Hypothalamus (tissue), 51 donors: ENCODE results near the gene PSMD2.

Experiments used
- DNase-seq, 51 donors: peaks; one replicate each; lab custom pipeline; 2025; lab: John Stamatoyannopoulos, UW

PSMD2 gene

DNA sequence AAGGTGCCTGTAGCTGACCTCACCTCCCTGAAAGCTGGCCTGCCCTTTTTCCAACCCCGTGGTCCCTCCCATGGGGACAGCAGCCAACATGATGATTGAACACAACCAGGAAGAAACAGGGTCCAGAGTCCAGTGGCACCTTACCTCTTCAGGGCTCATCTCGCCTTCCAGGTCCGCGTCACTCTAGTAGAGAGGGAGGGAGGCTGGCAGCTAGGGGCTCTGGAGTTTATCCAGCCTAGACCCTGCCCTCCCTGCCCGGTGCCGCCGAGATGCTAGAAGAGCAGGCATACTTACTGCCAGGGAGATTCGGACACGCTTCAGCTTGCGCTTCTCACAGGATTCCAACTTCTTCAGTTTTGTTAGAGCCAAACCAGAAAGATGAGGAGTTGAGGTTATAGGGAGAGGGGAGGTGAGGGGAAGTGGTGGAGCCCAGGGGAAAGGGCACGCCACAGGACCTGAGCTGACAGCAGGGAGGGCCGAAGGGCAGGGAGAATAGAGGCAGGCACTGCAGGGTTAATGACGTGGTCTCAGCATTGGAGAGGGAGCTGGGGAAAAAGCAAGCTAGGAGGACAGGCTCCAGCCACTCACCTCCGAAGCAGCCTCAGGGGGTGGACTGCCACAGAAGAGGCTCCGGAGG, 53.2 kb downstream of the PSMD2 start:
- DNase-seq: no peak

DNA sequence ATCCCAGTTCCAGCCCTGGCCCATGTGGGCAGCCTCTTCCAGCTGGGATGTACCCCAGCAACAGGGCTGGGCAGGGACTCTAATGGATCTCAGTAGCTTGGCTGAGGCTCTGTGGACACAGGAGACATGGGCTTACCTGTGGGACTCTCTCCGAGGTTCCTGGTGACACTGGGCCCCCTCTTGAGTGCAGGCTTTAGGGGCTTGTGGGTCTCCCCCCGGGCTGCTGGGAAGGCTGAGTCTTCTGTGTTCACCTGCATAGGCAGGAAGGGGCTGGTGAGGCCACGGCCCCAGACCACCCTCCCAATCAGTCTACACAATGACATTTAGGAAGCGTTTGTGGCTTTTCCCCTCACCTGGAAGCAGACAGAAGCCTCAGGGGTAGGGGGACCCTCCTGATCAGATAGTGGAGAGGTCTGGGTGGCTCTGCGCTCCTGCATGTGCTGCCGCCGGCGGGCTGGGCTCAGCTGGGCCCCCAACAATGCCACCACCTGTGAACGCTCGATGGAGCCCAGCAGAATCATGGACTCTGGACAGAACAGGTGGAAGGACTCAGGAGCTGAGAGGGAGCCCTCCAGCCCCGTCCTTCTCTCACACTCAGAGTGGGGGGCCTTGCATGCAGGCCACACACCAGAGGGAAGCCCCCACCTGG, 54.0 kb downstream of the PSMD2 start:
- DNase-seq: no peak

DNA sequence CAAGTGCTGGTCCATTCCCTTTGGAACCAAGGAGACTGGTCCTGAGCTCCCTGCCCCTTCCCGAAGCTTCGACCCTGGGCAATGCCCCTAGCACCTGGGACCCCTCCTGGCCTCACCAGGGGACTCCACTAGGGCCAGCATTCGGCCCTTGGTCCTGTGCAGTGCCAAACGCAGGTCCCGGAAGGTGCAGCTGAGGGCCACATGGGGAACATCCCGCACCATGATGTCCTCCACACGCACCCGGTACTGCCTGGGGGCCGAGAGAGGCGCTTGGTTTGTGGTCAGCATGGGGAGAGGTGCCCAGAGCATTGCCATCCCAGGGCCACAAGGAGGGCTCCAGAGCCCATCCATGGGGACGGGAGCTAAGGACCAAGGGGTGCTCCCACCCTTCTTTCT, 54.5 kb downstream of the PSMD2 start:
- DNase-seq: no peak

DNA sequence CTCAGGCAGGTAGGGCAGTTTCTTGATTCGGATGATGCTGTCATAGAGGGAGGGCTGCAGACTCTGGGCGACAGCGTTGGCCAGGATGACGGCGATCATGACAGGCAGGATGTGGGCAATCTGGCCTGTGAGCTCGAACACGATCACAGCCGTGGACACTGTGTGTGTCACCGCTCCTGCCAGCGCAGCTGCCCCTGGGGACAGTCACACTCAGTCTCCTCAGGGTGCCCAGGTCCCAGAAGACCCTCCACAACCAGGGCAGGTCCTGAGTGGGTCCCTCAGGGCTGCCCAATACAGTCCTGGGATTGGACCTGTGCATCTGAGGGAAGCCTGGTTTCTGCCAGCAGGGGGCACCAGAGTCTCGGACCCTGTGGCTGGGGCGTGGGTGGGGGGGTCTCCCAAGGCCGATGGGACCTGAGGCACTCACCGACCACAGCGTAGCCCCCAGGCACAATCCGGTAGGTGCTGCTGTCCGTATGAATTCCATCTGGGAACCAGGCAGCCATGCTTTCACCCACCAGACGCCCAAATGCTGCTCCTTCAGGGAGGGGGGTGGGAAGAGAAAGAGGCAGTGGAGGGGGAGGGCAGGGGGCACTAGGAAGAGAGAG, 55.2 kb downstream of the PSMD2 start:
- DNase-seq: peak in 26 of 51 donors; percentile 5 to 68 (median 30)

DNA sequence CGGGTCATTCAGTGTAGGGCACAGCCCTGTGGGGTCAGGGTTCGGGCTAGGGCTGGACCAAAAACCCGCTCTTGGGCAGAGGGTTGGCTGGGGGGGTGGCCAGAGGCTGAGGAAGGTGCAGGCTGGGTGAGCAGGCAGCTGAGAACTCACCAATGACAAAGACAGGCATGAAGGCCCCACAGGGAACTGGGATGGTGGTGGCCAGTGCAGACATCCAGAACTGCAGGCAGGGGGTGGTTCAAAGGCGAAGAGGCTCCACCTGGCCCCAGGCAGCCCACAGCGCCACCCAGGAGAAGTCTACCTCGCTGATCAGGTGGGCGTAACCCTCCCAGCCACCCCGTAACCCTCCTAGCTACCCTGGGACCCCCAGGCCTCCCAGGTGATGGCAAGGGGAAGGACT, 55.7 kb downstream of the PSMD2 start:
- no peak for DNase-seq

DNA sequence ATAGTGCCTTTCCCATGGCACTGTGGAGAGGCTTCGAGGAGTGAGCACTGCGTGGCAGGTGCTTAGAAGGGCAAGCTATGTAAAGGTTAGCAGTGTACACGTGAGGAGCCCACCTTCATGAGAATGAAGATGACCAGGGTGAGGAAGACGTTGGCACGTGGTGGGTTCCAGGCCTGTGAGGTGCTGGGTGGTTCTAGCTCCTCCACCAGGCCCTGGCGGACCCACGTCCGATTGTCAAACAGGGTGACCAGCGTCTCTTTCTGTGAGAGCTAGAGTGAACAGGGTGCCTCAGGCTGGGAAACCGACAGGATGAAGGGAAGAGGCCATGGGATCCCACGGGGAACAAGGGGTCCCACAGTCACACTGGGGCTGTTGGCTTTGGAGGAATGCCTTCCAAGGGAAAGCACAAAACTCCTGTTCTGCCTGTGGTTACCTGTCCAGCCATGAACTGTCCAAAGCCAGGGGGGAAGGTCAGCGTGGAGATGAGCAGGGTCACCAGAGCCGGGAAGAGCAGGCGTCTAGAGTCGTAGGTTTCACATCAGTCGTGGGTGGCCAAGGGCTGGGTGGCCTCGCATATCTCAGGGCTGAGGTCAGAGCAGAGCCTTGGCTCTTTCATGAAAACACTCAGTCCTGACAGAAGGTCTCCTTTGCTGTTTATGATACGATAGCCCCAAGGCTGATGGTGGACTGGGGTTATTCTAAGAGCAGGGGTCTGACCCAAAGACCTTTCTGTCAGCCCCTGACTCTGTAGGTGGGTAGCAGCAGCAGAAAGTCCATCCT, 56.4 kb downstream of the PSMD2 start:
- no peak for DNase-seq

DNA sequence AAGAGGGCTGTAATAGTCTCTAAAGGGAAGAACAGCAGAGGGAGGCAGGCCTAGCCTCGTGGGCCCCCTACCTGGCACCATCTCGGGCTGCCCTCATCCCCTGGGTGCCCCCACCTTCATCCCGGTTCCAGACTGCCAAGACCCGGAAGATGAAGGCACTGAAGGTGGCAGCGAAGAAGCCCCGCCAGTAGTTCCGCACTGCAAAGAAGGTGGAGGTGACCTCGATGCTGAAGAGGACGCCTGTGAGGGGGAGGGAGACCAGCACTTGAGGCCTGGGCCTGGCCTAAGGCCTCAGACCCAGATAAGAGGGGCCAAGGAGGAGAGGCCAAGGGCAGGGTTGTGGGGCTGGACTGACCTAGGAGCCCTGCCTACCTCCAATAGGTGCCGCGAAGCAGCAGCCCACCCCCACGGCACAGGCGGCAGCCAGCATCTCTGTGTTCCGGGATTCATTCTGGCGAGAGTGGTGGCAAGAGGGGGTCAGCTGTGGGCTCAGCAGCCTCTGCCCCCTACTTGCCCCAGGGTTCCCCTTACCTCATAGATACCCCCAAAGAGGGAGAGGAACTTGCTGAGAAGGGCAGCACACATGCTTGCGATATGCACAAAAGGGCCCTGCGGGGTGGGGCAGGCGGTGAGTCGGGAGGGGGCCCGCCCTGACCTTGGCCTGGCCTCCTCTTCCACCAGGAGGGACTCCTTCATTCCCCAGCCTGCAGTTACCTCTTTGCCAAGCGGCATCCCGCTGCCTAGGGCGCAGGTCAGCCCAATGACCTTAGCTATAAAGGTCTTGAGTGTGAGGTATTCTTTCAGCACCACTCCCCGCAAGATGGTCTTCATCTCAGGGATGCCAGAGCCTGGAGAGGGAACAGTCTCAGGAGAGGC, 58.4 kb downstream of the PSMD2 start:
- DNase-seq: no peak

DNA sequence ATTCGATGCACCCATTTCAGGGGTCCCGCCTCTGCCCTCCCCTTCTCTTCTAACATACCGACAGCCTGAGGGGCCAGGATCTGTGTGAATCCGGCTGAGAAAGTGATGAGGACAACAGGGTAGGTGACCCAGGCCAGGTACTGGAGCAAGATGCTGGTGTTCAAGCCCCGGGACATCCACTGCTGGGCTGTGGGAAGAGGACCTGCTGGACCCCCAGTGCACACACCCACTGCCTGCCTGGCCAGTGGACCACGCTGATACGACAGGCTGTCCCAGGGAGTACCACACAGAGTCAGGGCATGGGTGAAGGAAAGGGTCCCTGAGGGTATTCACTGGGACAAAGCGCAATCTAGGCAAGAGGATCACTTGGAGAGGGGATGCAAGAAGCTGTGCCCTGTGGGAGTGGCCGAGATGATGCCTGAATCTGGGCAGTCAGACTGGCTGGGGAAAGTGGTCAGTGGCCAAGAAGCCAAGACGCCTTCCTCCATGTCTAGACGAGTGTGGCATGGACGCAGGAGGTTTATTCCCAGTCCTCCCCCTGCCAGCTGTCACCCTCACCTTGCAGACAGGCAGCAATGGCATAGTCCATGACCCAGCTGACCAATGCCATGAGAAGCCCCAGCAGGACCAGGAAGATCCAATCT, 59.2 kb downstream of the PSMD2 start:
- no peak for DNase-seq
